Astrocyte of the spinal cord (primary cell): ENCODE results near the gene PNPLA7.

Experiments used
- DNase-seq: peaks from one replicate; pipeline ENCODE4 v3.0.0; 2011; ENCODE audit warnings: low read depth, low spot score
- H3K4me3 ChIP-seq: 2 replicates; pipeline ENCODE4 v1.5.1; 2011; ENCODE audit warnings: low read depth, mild to moderate bottlenecking, low read length, moderate library complexity
- in situ Hi-C: cut with HindIII; loops from 2 replicates; pipeline ENCODE4 v1.10.0; 2017; ENCODE audit warnings: low sequenced_read_pairs
- TF ChIP-seq, protein P1 (sequence below): IDR thresholded peaks from 2 replicates; pipeline ENCODE4 v1.5.1; 2012; ENCODE audit warnings: low read depth, mild to moderate bottlenecking, low read length, inconsistent platforms

The PNPLA7 gene

DNA sequence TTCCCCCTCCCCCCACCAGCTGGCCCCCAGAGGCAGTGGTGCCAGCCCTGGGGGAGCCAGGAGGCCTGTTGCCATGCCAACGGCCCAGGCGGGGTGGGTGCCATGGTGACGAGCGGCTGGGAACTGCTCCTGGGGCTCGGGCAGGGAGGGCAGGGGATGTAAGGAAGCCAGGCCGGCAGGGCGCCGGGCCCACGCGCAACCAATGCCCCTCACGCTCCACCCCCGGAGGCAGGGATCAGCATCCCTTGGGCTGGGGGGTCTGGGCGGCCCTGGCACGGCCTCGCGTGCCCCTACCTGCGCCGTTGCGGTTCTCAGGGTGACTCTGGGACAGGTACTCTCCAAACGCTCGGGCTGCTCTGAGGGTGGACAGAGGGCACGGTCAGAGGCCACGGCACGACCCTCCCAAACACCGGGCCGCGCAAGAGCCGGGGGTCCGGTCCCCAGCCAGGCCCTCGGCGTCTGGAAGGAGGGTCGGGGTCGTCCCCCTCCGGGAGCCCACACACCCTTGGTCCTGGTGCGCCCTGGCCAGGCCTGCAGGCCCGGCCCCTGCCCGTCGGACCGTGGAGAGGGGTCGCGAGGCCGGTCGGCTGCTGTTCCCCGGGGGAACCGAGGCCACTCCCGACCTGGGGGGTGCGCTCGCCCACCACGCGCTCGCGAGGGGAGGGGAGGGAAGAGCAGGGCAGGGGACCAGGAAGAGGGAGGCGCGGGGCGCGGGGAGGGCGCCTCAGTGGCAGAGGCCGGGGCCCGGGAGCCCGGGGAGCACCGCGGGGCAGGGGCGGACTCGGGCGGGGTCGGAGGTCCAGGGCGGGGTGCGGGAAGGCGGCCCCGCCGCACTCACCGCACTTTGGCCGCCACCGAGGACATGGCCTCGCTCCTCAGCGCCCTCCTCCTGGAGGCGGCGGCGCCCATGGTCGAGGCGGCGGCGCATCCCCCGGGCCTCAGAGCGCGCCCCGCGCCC, 91.7 kb downstream of the PNPLA7 start:
- in situ Hi-C loops: no loop called here
- H3K4me3 ChIP-seq: peak overlapping the region; percentile 64
- TF ChIP-seq, protein P1, sequence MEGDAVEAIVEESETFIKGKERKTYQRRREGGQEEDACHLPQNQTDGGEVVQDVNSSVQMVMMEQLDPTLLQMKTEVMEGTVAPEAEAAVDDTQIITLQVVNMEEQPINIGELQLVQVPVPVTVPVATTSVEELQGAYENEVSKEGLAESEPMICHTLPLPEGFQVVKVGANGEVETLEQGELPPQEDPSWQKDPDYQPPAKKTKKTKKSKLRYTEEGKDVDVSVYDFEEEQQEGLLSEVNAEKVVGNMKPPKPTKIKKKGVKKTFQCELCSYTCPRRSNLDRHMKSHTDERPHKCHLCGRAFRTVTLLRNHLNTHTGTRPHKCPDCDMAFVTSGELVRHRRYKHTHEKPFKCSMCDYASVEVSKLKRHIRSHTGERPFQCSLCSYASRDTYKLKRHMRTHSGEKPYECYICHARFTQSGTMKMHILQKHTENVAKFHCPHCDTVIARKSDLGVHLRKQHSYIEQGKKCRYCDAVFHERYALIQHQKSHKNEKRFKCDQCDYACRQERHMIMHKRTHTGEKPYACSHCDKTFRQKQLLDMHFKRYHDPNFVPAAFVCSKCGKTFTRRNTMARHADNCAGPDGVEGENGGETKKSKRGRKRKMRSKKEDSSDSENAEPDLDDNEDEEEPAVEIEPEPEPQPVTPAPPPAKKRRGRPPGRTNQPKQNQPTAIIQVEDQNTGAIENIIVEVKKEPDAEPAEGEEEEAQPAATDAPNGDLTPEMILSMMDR: no peak
- peak; percentile 40 for DNase-seq

DNA sequence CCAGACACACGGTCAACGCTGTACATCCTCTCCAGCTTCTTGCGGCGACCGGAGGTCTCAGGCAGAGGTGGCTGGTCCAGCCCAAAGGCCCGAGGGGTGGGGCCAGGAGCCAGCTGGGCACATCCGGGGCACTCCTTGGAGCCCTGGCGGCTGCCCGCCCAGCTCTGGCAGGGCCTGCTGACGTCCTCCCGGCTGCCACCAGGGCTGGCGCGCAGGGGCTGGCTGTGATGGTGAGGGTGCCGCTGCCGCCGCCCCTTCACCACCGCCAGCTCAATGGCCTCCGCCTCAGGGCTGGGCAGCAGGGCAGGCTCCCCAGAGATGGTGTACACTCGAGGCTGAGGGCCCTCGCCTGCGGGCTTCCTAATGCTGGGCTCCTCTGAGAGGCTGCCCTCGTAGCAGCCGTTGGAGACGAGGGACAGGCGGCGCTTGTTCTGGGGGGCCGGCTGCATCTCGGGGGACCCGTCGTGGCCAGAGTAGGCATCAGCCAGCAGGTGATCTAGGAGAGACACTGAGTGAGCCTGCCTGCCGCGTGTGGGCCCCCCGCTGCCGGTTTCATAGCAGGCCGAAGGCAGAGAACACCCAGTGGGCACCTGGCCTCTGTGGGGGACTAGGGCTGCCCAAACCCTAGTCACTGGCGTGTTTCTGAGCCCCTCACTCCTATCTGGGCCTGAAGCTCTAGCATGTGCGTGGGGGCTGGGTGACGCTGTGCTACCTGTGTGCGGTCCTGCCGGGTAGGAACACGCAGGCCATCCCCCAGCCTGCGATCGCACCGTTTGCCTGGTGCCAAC, 92.6 kb downstream of the PNPLA7 start:
- TF ChIP-seq, protein P1: no peak
- peak overlapping the region; percentile 64 for H3K4me3 ChIP-seq
- no peak for DNase-seq
- in situ Hi-C loops: no loop called here

DNA sequence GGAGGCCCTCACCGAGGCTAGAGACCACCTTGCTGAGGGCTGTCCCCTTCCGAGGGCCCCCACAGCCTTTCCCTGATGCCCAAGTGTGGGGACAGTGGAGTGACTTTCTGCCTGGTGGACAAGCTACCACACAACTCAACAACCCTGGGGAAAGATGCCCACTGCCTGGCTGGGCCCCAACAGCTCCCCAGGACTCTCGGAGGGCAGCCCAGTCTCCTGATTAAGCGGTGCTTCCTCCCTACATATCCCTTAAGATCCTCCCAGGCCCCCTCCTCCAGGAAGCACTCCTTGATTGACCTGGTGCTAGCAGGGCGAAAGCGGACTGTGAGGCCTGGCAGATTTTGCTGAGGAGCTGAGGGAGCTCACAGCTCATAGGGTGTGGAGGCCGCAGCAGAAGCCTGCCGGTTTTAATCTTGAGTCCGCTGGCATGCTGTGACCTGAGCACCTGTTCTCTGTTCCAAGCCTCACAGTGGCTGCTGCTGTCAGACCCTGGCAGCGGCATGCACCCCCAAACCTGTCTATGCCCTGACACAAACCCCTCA, 93.3 kb downstream of the PNPLA7 start:
- in situ Hi-C loops: no loop called here
- TF ChIP-seq, protein P1: no peak
- no peak for DNase-seq
- no peak overlapping the region for H3K4me3 ChIP-seq

DNA sequence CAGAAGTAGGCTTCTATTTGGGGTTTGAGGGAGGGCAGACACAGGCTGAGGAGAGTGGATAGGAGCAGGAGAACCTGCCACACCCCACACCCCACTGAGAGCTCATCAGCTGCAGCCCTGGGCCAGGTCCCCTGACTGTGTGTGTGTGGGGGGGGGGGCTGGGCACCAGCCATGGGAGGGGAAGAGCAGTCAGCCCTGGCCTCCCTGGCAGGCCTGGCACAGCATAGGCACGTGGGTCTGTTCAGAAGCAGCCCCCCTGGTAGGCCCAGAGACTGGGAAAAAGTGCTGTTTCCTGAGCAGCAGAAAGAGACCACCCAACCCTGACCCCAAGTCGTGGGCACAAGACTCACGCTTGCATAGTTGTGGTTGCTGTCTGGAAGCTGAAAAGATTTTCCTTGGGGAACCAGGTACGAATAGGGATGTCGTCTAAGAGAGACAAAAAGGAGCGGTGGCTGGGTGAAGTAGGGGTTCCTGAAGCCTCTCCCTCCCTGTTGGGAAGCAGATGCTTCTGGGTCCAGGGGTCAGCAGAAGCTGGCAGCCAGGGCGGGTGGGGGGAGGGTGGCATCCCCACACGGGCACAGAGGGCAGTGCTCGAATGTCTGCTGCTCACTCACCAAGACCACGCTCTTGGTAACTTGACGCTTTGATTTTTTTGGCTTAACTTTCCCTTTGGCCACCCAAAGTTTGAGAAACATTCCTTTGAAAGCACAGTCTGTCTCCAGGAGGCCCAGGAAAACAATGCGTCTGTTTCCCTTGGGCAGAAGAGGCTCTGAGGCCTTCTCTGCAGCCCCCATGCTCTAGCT, 93.9 kb downstream of the PNPLA7 start:
- H3K4me3 ChIP-seq: no peak overlapping the region
- TF ChIP-seq, protein P1: no peak
- in situ Hi-C loops: no loop called here
- peak; percentile 89 for DNase-seq

DNA sequence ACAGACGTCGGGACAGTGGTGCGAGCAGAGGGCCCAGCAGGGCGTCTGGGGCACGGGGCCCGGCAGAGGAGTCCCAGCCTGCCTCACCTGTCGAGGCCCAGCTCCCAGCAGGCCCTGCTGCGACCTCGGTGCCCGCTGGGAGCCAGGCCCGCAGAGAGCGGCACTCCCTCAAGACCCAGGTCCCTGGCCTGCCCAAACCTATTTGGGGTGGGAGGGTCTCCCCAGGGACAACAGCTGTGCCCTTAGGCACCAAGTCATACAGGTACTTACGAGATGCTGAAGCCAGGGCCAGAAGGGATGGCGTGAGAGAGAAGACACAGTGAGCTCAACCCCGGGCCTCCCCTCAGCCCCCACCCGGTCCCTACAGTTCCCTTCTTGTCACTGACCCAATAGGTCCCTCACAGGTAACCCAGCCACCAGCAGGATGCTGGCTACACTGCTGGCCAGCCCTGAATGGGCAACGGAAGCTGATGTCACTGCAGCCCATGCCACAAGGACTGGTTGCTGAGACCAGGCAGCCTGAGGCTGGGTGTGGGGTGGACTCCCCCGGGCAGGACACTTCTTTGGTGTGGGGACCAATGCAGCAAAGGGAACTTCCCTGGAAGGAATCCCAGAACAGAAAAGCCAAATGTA, 94.7 kb downstream of the PNPLA7 start:
- no peak overlapping the region for H3K4me3 ChIP-seq
- TF ChIP-seq, protein P1: no peak
- no peak for DNase-seq
- in situ Hi-C loops: no loop called here
